Progenitor cell of endocrine pancreas (in vitro differentiated cells): Measurements from ENCODE around the gene ITCH. TPM values are rescaled to one million over a fixed set of nuclear protein-coding genes. Genes with fewer than 3 reads are reported as not detected.

Experiments
- DNase-seq: peaks from one replicate; pipeline ENCODE4 v3.0.0; 2021; ENCODE audit warnings: low spot score; ENCODE audit not compliant: unreplicated experiment
- H3K27ac Mint-ChIP-seq: 2 replicates; pipeline ENCODE4 v1.8.0; 2021; ENCODE audit warnings: mild to moderate bottlenecking, moderate library complexity, mixed read lengths
- H3K27me3 Mint-ChIP-seq: 2 replicates; pipeline ENCODE4 v1.8.0; 2021; ENCODE audit warnings: mixed read lengths
- H3K36me3 Mint-ChIP-seq: 2 replicates; pipeline ENCODE4 v1.8.0; 2022; ENCODE audit warnings: mixed read lengths; ENCODE audit not compliant: insufficient read depth
- H3K4me1 Mint-ChIP-seq: 2 replicates; pipeline ENCODE4 v1.8.0; 2021; ENCODE audit warnings: low read depth, mixed read lengths
- H3K4me3 Mint-ChIP-seq: 2 replicates; pipeline ENCODE4 v1.8.0; 2021; ENCODE audit warnings: low read depth, mild to moderate bottlenecking, moderate library complexity, mixed read lengths
- H3K9me3 Mint-ChIP-seq: 2 replicates; pipeline ENCODE4 v1.8.0; 2021; ENCODE audit warnings: low read depth, mixed read lengths
- total RNA-seq: library from RNA; stranded (reverse); gene quantifications from 2 replicates; pipeline ENCODE4 v1.2.1, GENCODE V29; 2021
- TF ChIP-seq, protein P1 (sequence below): fragments of 200-600 bp; sonication (generic); IDR thresholded peaks from one replicate; pipeline ENCODE4 v1.5.0; 2021; ENCODE audit warnings: antibody characterized with exemption, mild to moderate bottlenecking; ENCODE audit not compliant: unreplicated experiment

ITCH gene
- total RNA-seq, 1 donor from 2014 or later = 83.9 TPM

DNA sequence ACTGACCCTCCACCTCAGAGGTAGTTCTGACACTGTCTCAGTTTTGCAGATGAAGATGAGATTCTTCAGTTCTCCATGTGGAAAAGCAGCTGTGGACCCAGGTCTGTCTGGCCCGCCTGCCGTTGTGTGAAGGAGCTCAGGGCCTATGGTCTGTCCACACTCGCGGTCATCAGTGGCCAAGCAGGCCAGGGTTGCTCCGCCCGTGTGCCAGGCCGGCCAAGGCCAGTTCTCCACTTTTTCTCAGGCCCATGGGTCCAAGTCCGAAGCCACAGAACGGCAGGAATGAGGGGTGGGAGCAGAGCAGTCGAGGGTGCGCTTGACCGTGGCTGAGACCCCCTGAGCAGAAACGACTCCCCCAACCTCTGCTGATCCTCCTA is 186.8 kb downstream of the ITCH start:
- Mint-ChIP-seq H3K27me3 (peaks cover 8% of the 10 kb centered on the region), H3K27ac (peak overlapping the region; percentile 32), H3K36me3 (no peaks in the 10 kb centered on the region), H3K4me1 (peaks cover 16% of the 10 kb centered on the region), H3K4me3 (no peak overlapping the region), H3K9me3 (no peaks in the 10 kb centered on the region)
- TF ChIP-seq, protein P1, sequence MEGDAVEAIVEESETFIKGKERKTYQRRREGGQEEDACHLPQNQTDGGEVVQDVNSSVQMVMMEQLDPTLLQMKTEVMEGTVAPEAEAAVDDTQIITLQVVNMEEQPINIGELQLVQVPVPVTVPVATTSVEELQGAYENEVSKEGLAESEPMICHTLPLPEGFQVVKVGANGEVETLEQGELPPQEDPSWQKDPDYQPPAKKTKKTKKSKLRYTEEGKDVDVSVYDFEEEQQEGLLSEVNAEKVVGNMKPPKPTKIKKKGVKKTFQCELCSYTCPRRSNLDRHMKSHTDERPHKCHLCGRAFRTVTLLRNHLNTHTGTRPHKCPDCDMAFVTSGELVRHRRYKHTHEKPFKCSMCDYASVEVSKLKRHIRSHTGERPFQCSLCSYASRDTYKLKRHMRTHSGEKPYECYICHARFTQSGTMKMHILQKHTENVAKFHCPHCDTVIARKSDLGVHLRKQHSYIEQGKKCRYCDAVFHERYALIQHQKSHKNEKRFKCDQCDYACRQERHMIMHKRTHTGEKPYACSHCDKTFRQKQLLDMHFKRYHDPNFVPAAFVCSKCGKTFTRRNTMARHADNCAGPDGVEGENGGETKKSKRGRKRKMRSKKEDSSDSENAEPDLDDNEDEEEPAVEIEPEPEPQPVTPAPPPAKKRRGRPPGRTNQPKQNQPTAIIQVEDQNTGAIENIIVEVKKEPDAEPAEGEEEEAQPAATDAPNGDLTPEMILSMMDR = no peak
- DNase-seq = no peak

DNA sequence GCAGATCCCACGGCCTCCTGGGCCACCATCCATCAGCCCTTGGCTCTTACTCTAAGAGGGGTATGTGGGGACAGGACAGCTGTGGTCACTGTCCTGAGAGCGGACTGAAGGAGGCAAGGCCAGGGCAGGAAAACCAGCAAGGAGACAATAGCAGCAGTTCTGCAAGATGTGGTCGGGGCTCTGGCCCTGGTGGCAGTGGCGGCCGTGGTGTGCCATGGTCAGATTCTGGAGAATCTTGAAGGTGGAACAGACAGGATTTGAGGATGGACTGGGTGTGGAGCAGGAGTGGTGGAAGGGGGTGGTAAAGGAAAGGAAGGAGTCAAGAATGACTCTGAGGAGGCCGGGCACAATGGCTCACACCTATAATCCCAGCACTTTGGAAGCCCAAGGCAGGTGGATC is 189.5 kb downstream of the ITCH start:
- Mint-ChIP-seq H3K9me3 (no peaks in the 10 kb centered on the region), H3K27me3 (peaks cover 4% of the 10 kb centered on the region), H3K27ac (peak overlapping the region; percentile 5), H3K4me1 (peaks cover 10% of the 10 kb centered on the region), H3K36me3 (no peaks in the 10 kb centered on the region), H3K4me3 (no peak overlapping the region)
- no peak for DNase-seq
- TF ChIP-seq, protein P1 = no peak

DNA sequence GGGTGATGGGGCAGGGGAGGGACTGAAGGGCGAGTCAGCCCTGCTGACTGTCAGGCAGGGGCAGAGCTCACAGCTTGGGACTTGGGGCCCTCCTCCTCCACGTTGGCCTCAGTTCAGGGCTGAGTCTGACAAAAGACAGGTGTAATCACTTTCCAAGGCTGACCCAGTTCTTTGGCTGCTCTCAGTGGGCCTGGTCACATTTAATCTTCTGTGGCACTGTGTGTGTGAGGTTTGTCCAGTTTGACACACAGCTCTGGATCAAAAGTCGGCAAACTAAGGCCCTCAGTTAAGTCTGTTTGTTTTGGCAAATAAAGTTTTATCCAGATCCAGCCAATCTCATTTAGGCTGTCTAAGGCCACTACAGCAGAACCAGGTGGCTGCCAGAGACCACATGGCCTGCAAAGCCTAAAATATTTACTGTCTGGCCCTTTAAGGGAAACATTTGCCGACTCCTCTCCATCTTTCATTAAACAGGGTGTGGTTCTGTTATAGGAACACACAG is 190.3 kb downstream of the ITCH start:
- Mint-ChIP-seq H3K9me3 (no peaks in the 10 kb centered on the region), H3K36me3 (peaks cover 3% of the 10 kb centered on the region), H3K4me1 (peaks cover 14% of the 10 kb centered on the region), H3K4me3 (no peak overlapping the region), H3K27ac (no peak overlapping the region), H3K27me3 (peaks cover 9% of the 10 kb centered on the region)
- no peak for DNase-seq
- TF ChIP-seq, protein P1 = no peak

DNA sequence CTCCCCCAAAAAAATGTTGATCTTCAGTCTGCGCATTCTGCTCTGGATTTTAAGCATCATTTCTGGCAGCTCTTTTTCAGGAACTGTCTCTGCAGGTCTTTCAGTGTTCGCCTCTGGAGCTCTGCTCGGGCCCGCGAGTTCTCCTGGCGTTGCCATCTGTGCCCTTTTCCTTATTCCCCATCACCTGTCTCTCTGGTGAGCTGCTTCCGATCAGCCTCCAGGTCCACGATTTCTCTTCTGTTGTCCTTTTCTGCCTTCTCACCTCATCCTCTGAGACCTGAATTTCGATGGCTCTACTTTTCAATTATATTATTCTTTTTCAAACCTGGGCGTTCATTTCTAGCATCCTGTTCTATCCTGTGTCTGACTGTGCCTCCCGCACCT is 194.9 kb downstream of the ITCH start:
- Mint-ChIP-seq H3K4me1 (peaks cover 6% of the 10 kb centered on the region), H3K27me3 (peaks cover 9% of the 10 kb centered on the region), H3K9me3 (no peaks in the 10 kb centered on the region), H3K4me3 (peak overlapping the region; percentile 85), H3K36me3 (peaks cover 8% of the 10 kb centered on the region), H3K27ac (peak overlapping the region; percentile 96)
- no peak for DNase-seq
- TF ChIP-seq, protein P1 = no peak

DNA sequence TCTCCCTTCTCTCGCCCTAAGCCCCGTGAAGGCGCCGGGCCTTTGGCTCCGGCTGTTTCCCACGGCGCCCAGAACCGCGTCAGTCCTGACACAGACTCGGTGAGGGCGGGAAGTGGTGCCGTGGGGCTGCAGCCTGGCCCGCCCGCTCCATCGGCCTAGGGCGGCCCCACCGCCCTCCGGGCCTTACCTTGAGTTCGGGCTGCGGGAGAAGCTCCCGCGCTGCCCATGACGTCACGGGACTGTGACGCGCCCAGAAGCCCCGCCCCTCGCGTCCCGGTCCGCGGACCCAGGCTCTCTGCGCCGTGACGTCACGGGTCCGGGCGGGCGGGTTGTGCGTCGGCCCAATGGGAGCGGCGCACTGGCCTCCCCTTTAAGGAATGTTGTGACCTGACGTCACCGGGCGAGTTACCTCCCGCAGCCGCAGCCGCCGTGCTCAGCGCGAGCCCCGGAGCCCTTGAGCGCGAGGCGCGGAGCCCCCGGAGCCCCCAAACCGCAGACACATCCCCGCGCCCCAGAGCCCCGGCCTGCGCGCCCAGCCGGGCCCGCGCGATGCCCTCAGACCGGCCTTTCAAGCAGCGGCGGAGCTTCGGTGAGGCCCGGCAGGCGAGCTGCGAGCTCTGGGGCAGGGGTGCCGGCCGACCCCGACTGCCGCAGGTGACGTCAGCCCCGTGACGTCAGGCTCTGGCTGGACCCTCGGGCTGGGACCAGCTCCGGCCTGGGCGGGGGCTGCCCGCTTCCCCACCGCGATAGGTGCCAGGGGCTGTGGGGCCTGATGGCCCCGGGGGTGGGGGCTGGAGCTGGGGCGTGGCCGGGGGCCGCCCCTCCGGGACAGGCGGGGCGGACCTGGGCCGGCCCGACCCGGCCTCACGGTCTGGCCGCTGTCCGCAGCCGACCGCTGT is 195.5 kb downstream of the ITCH start, which contains the start of gene MAP1LC3A:
MAP1LC3A (plus strand) TSS at position 399 of the 899 bp plus-strand sequence; CDS start at position 550, 151 bp downstream.
- TF ChIP-seq, protein P1 = no peak
- Mint-ChIP-seq H3K9me3 (no peaks in the 10 kb centered on the region), H3K4me1 (peaks cover 6% of the 10 kb centered on the region), H3K27ac (peak within 1 kb of the TSS; percentile 96), H3K36me3 (peaks cover 8% of the 10 kb centered on the region), H3K4me3 (peak within 1 kb of the TSS; percentile 85), H3K27me3 (peaks cover 9% of the 10 kb centered on the region)
- DNase-seq = peak; percentile 98
